Naive thymus-derived CD4-positive, alpha-beta T cell (primary cell): ENCODE measurements around the gene CLDN1. TPM values are rescaled to one million over a fixed set of nuclear protein-coding genes. Genes with fewer than 3 reads are reported as not detected.

Experiments used
- ATAC-seq: fragments of 150-1000 bp; cut with Tn5 transposase; 2 replicates; pipeline ENCODE4 v1.10.0; 2021; ENCODE audit warnings: mild to moderate bottlenecking, moderate library complexity
- CTCF ChIA-PET: fragments of 350-600 bp; sonication (Branson Sonifier 250); formaldehyde crosslinking; loops from one replicate; lab custom pipeline; 2021; ENCODE audit warnings: antibody characterized with exemption; lab: Charles Lee
- POLR2A ChIA-PET: fragments of 350-600 bp; sonication (Branson Sonifier 250); formaldehyde crosslinking; loops from one replicate; lab custom pipeline; 2021; ENCODE audit warnings: antibody characterized with exemption, inconsistent platforms; lab: Charles Lee
- DNase-seq, 9 donors: peaks; one replicate each; pipeline versions ENCODE4 v3.0.0 to v3.0.0-alpha.2; 2020 to 2022; ENCODE audit warnings: mixed read lengths in 1 of 9
- H3K27ac ChIP-seq: one replicate; pipeline ENCODE4 v1.7.0; 2013; ENCODE audit warnings: mild to moderate bottlenecking, low read depth, low read length, moderate library complexity
- H3K27me3 ChIP-seq, 2 donors: one replicate each; pipeline ENCODE4 v1.7.0; 2013; ENCODE audit warnings: low read length in 2 of 2, mild to moderate bottlenecking in 2 of 2, moderate library complexity in 2 of 2; ENCODE audit not compliant: control insufficient read depth in 2 of 2, insufficient read depth in 2 of 2
- H3K36me3 ChIP-seq, 3 experiments: 1 replicate in 2 of 3; 2 replicates in 1 of 3; pipeline ENCODE4 v1.7.0; 2013; ENCODE audit warnings: low read length in 3 of 3, mild to moderate bottlenecking in 3 of 3, moderate library complexity in 1 of 3; ENCODE audit not compliant: insufficient read depth in 3 of 3, control insufficient read depth in 2 of 3
- H3K4me1 ChIP-seq, 2 donors: one replicate each; pipeline ENCODE4 v1.7.0; 2013; ENCODE audit warnings: low read length in 2 of 2, mild to moderate bottlenecking in 2 of 2, moderate library complexity in 1 of 2; ENCODE audit not compliant: control insufficient read depth in 2 of 2, insufficient read depth in 2 of 2
- H3K4me3 ChIP-seq: 2 replicates; pipeline ENCODE4 v1.7.0; 2013; ENCODE audit warnings: mild to moderate bottlenecking, low read length
- H3K9me3 ChIP-seq, 3 experiments: 1 replicate in 2 of 3; 2 replicates in 1 of 3; pipeline ENCODE4 v1.7.0; 2013; ENCODE audit warnings: low read length in 3 of 3; ENCODE audit not compliant: control insufficient read depth in 2 of 3
- H3K27ac Mint-ChIP-seq, 9 donors: one replicate each; pipeline ENCODE4 v1.8.0; 2020 to 2022; ENCODE audit warnings: mixed read lengths in 9 of 9, mild to moderate bottlenecking in 8 of 9, moderate library complexity in 5 of 9, inconsistent platforms in 2 of 9
- H3K27me3 Mint-ChIP-seq, 5 donors: one replicate each; pipeline ENCODE4 v1.8.0; 2021 to 2022; ENCODE audit warnings: mixed read lengths in 5 of 5, mild to moderate bottlenecking in 1 of 5
- H3K36me3 Mint-ChIP-seq, 5 donors: one replicate each; pipeline ENCODE4 v1.8.0; 2020 to 2022; ENCODE audit warnings: mixed read lengths in 5 of 5, mild to moderate bottlenecking in 3 of 5, inconsistent platforms in 1 of 5
- H3K4me1 Mint-ChIP-seq, 7 donors: one replicate each; pipeline ENCODE4 v1.8.0; 2020 to 2022; ENCODE audit warnings: mixed read lengths in 7 of 7, mild to moderate bottlenecking in 3 of 7, inconsistent platforms in 1 of 7
- H3K4me3 Mint-ChIP-seq, 10 donors: one replicate each; pipeline ENCODE4 v1.8.0; 2020 to 2022; ENCODE audit warnings: mild to moderate bottlenecking in 10 of 10, mixed read lengths in 10 of 10, moderate library complexity in 6 of 10, inconsistent platforms in 2 of 10
- H3K9me3 Mint-ChIP-seq, 11 donors: one replicate each; pipeline ENCODE4 v1.8.0; 2020 to 2022; ENCODE audit warnings: mixed read lengths in 11 of 11, mild to moderate bottlenecking in 4 of 11, inconsistent platforms in 1 of 11, moderate library complexity in 1 of 11
- intact Hi-C, 2 donors: fragments of 100-400 bp; cut with micrococcal nuclease; formaldehyde crosslinking; loops; one replicate each; pipeline ENCODE4 v1.15.1; 2023
- polyA plus RNA-seq, 2 donors: library from polyadenylated mRNA; unstranded; fragments of 300-500 nt; fragmentation: Illumina TruSeq; gene quantifications; one replicate each; pipeline ENCODE4 v1.2.3, GENCODE V29; 2021
- total RNA-seq, 6 experiments: library from RNA in 5 of 6; stranded (reverse) in 5 of 6; gene quantifications; 1 replicate in 5 of 6; 2 replicates in 1 of 6; pipeline ENCODE4 v1.2.3 and lab custom pipeline; 2021 to 2026

CLDN1 gene
- total and polyA plus RNA-seq, 7 experiments from 2014 or later: 0.08 to 0.32 (median 0.22) TPM; not detected in 4

DNA sequence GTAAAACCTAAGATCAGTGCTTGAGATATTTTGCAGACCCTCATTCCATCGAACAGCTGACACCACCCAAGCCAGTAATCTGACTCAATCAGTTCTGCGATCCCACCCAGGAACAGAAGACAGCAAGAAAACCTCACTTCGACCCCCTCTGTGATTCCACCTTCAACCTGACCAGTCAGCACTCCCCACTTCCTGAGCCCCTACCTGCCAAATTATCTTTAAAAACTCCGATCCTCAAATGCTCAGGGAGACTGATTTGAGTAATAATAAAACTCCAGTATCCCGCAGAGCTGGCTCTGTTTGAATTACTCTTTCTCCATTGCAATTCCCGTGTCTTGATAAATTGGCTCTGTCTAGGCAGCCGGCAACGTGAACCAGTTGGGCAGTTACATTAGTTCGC lies 40.0 kb upstream of the CLDN1 start:
- intact Hi-C loops: no loop called here
- H3K36me3 ChIP-seq: no peaks in the 10 kb centered on the region
- no peak overlapping the region for H3K4me3 Mint-ChIP-seq
- no peaks in the 10 kb centered on the region for H3K4me1 ChIP-seq
- H3K4me1 Mint-ChIP-seq: no peaks in the 10 kb centered on the region
- H3K27ac Mint-ChIP-seq: no peak overlapping the region
- H3K4me3 ChIP-seq: no peak overlapping the region
- no peak overlapping the region for H3K27ac ChIP-seq
- H3K27me3 ChIP-seq: no peaks in the 10 kb centered on the region
- H3K27me3 Mint-ChIP-seq: peaks cover 0 to 19% (median 17%) of the 10 kb centered on the region in 5 donors
- DNase-seq (no peak), ATAC-seq (no peak)
- H3K36me3 Mint-ChIP-seq: no peaks in the 10 kb centered on the region
- H3K9me3 Mint-ChIP-seq: no peaks in the 10 kb centered on the region
- POLR2A ChIA-PET: no interaction called here
- CTCF ChIA-PET: no interaction called here
- no peaks in the 10 kb centered on the region for H3K9me3 ChIP-seq

DNA sequence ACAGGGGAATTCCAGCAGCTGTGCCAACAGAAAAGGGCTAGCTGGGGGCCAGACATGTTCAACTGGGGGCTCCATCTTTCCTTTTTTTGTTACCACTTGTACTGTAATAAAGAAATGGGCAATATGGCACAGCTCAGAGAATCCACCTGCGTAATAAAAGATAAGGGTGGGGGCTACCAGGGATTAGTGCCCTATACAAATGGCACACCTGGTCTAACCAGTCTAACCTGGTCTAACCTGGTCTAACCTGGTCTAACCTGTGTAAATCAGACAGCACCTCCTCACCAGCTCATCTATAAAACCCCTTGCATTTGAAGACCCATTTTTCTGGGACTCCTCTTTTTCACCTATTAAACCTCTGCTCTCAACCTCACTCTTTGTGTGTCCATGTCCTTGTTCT lies 39.5 kb upstream of the CLDN1 start:
- Histone ChIP-seq H3K27me3 (no peaks in the 10 kb centered on the region), H3K9me3 (no peaks in the 10 kb centered on the region), H3K36me3 (no peaks in the 10 kb centered on the region), H3K27ac (no peak overlapping the region), H3K4me3 (no peak overlapping the region), H3K4me1 (no peaks in the 10 kb centered on the region)
- ATAC-seq (no peak), DNase-seq (no peak)
- intact Hi-C loops: no loop called here
- ChIA-PET CTCF (no interaction called here), POLR2A (no interaction called here)
- no peak overlapping the region for H3K27ac Mint-ChIP-seq
- H3K36me3 Mint-ChIP-seq: no peaks in the 10 kb centered on the region
- H3K9me3 Mint-ChIP-seq: no peaks in the 10 kb centered on the region
- H3K4me3 Mint-ChIP-seq: no peak overlapping the region
- peaks cover 0 to 19% (median 19%) of the 10 kb centered on the region in 5 donors for H3K27me3 Mint-ChIP-seq
- H3K4me1 Mint-ChIP-seq: no peaks in the 10 kb centered on the region

DNA sequence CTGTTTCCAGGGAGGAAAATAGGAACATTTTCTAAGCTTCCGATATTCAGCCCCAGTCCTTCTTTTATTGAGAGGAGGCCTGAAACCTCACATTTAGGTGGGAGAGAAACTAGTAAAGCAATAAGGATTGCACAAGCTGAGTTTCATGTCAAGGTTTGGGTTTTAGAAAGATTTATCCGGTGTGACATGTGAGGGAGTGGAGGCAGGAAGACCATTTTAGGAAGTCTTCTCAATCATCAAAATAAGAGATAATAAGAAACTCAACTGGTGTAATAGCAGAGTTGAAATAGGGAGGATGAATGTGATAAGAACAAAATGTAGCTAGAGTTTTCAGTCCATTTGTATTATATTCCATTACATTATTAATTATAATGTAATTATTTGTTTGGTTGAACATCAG lies 38.0 kb upstream of the CLDN1 start:
- Histone ChIP-seq H3K36me3 (no peaks in the 10 kb centered on the region), H3K27me3 (no peaks in the 10 kb centered on the region), H3K9me3 (no peaks in the 10 kb centered on the region), H3K27ac (no peak overlapping the region), H3K4me1 (no peaks in the 10 kb centered on the region), H3K4me3 (no peak overlapping the region)
- no peak for DNase-seq
- no peak for ATAC-seq
- H3K27me3 Mint-ChIP-seq: peaks cover 1 to 20% (median 14%) of the 10 kb centered on the region in 5 donors
- no peaks in the 10 kb centered on the region for H3K36me3 Mint-ChIP-seq
- no peaks in the 10 kb centered on the region for H3K9me3 Mint-ChIP-seq
- CTCF ChIA-PET: no interaction called here
- intact Hi-C loops: no loop called here
- H3K27ac Mint-ChIP-seq: no peak overlapping the region
- no peak overlapping the region for H3K4me3 Mint-ChIP-seq
- POLR2A ChIA-PET: no interaction called here
- no peaks in the 10 kb centered on the region for H3K4me1 Mint-ChIP-seq

DNA sequence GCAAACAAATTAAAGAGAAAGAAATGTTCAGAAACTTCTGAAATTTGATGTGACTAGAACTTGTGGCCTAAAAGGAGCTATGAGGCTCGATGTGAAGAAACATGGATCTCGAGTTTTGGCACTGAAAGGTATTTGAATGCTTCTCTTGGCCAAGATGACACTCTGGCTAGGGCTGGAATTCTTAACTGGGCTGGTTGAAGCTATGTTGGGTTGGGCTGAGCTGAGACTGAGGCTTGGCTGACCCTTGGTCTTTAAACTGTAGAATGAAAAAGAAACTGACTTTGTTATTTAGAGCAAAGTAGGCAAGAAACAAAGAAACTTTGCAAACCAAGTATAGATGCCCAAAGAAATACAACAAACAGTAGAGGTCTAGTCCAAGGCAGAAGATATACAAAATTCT lies 37.6 kb upstream of the CLDN1 start:
- ChIA-PET CTCF (no interaction called here), POLR2A (no interaction called here)
- no peak overlapping the region for H3K27ac ChIP-seq
- no peaks in the 10 kb centered on the region for H3K36me3 Mint-ChIP-seq
- peaks cover 2 to 20% (median 12%) of the 10 kb centered on the region in 5 donors for H3K27me3 Mint-ChIP-seq
- H3K4me1 ChIP-seq: no peaks in the 10 kb centered on the region
- no peak overlapping the region for H3K4me3 ChIP-seq
- H3K27me3 ChIP-seq: no peaks in the 10 kb centered on the region
- intact Hi-C loops: no loop called here
- H3K27ac Mint-ChIP-seq: no peak overlapping the region
- no peak overlapping the region for H3K4me3 Mint-ChIP-seq
- ATAC-seq (no peak), DNase-seq (no peak)
- no peaks in the 10 kb centered on the region for H3K9me3 Mint-ChIP-seq
- H3K4me1 Mint-ChIP-seq: no peaks in the 10 kb centered on the region
- no peaks in the 10 kb centered on the region for H3K9me3 ChIP-seq
- no peaks in the 10 kb centered on the region for H3K36me3 ChIP-seq

DNA sequence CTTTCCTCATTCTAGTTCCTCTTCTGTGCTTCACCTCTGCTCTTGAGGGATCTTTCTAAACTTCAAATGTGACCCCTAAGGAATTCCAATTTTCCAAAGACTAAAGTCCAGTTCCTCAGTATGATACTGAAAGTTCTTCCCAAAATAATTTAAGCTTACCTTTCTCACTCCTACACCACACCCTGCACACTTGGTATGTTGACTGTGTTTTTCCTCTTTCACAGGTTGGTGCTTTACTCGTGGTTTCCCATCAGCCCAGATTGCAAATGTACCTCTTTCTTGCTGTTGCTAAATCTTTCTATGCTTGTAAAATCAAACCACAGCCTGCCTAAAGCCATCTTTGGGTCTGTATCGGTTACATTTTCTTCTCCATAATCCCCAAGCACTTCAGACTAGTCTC lies 35.2 kb upstream of the CLDN1 start:
- ATAC-seq: no peak
- POLR2A ChIA-PET: no interaction called here
- no peaks in the 10 kb centered on the region for H3K36me3 Mint-ChIP-seq

DNA sequence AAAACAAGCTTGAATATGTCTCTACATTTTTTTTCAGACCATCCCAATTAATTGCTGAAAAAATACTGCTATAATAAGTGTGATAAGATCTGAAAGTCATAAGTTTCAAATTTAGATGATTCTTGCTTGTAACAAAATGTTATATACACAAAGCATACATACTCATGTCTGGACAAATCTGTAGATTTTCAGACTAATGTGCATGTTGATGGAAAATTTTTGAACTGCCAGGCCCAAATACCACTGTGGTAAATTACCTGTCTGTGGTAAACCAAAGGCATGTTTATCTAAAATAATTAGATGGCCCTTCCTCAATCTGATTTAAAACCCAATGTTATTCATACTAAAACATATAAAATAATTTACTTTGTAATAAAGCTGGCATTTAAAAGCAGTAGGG lies 34.0 kb upstream of the CLDN1 start:
- CTCF ChIA-PET: no interaction called here
- H3K27ac Mint-ChIP-seq: no peak overlapping the region
- no peak for ATAC-seq

More for the DNA sequence above, 35.2 kb upstream of the CLDN1 start:
- DNase-seq: no peak
- H3K36me3 ChIP-seq: no peaks in the 10 kb centered on the region
- peaks cover 0 to 2% (median 0%) of the 10 kb centered on the region in 11 donors for H3K9me3 Mint-ChIP-seq
- no peaks in the 10 kb centered on the region for H3K9me3 ChIP-seq
- H3K27me3 Mint-ChIP-seq: peaks cover 2 to 19% (median 13%) of the 10 kb centered on the region in 5 donors
- no peaks in the 10 kb centered on the region for H3K27me3 ChIP-seq
- CTCF ChIA-PET: no interaction called here
- H3K4me3 Mint-ChIP-seq: no peak overlapping the region
- intact Hi-C loops: no loop called here
- H3K27ac ChIP-seq: no peak overlapping the region
- no peaks in the 10 kb centered on the region for H3K4me1 ChIP-seq
- no peaks in the 10 kb centered on the region for H3K4me1 Mint-ChIP-seq
- no peak overlapping the region for H3K4me3 ChIP-seq
- H3K27ac Mint-ChIP-seq: no peak overlapping the region

DNA sequence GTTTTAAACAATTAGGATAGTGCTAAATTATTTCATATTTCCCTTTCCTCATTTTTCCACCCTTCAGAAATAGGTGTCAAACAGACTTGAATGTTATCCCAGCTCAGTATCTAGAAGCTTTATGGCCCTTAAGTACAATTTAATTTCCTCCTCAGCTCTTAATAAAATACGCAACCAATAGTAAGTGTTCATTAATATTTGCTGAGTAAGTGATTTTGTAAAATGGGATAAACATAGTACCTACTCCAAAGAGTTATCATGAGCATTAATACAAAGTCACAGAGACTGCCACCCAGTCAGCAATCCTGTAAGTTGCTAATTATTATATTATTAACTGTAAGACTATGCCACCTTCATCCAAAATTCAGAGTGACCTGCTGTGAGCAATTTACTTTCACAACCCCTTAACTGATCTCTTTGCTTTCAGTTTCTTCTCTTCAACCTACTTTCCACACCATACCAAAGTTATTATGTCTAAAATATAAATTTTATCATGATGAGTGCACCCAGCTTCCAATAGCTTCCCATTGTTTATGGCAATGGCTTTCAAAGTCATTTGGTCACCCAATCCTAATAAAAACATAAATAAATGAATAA lies 30.7 kb upstream of the CLDN1 start:
- no peak overlapping the region for H3K27ac Mint-ChIP-seq
- Histone ChIP-seq H3K4me3 (no peak overlapping the region), H3K27ac (no peak overlapping the region), H3K9me3 (no peaks in the 10 kb centered on the region), H3K27me3 (no peaks in the 10 kb centered on the region), H3K36me3 (no peaks in the 10 kb centered on the region), H3K4me1 (no peaks in the 10 kb centered on the region)
- peaks cover 0 to 4% (median 0%) of the 10 kb centered on the region in 11 donors for H3K9me3 Mint-ChIP-seq
- no peak overlapping the region for H3K4me3 Mint-ChIP-seq
- ChIA-PET POLR2A (no interaction called here), CTCF (no interaction called here)
- H3K36me3 Mint-ChIP-seq: no peaks in the 10 kb centered on the region
- H3K4me1 Mint-ChIP-seq: no peaks in the 10 kb centered on the region
- intact Hi-C loops: no loop called here
- H3K27me3 Mint-ChIP-seq: peaks cover 2 to 21% (median 12%) of the 10 kb centered on the region in 5 donors
- DNase-seq (no peak), ATAC-seq (no peak)

More for the DNA sequence above, 34.0 kb upstream of the CLDN1 start:
- H3K36me3 ChIP-seq: no peaks in the 10 kb centered on the region
- Mint-ChIP-seq H3K4me1 (no peaks in the 10 kb centered on the region), H3K27me3 (peaks cover 2 to 20% (median 12%) of the 10 kb centered on the region in 5 donors), H3K36me3 (no peaks in the 10 kb centered on the region), H3K4me3 (no peak overlapping the region), H3K9me3 (peaks cover 0 to 2% (median 0%) of the 10 kb centered on the region in 11 donors)
- POLR2A ChIA-PET: no interaction called here
- no peaks in the 10 kb centered on the region for H3K4me1 ChIP-seq
- DNase-seq: no peak
- intact Hi-C loops: no loop called here
- no peak overlapping the region for H3K27ac ChIP-seq
- H3K27me3 ChIP-seq: no peaks in the 10 kb centered on the region
- no peaks in the 10 kb centered on the region for H3K9me3 ChIP-seq
- H3K4me3 ChIP-seq: no peak overlapping the region
